ENCODE measurements around the gene SLC1A1.

SLC1A1 gene

DNA sequence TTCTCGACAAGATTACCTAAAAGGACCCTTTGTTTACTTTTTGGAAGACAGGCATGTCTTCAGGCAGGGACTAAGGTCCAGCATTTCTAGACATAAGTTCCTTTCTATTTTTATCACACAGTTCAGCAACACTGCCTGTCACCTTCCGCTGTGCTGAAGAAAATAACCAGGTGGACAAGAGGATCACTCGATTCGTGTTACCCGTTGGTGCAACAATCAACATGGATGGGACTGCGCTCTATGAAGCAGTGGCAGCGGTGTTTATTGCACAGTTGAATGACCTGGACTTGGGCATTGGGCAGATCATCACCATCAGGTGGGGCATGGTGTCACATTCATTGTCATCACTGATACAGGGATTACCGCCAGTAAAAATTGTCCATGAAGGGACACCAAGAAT, 86.2 kb downstream of the SLC1A1 start:
- Histone ChIP-seq H3K27ac (ENCODE audit: low read depth, low read length) (no peak overlapping the region), H3K9me3 (ENCODE audit: control insufficient read depth, insufficient read depth, low read length) (no peaks in the 10 kb centered on the region), H3K27me3 (ENCODE audit: control insufficient read depth, insufficient read depth, low read length) (no peaks in the 10 kb centered on the region), H3K4me1 (ENCODE audit: control insufficient read depth, insufficient read depth, low read length) (no peaks in the 10 kb centered on the region; the same call in 1 of the 2 replicates), H3K9ac (ENCODE audit: low read depth, low read length) (no peak overlapping the region), H3K4me3 (ENCODE audit: low read depth, low read length) (no peak overlapping the region), H3K36me3 (ENCODE audit: control insufficient read depth, insufficient read depth, low read length) (peaks cover 10% of the 10 kb centered on the region)

DNA sequence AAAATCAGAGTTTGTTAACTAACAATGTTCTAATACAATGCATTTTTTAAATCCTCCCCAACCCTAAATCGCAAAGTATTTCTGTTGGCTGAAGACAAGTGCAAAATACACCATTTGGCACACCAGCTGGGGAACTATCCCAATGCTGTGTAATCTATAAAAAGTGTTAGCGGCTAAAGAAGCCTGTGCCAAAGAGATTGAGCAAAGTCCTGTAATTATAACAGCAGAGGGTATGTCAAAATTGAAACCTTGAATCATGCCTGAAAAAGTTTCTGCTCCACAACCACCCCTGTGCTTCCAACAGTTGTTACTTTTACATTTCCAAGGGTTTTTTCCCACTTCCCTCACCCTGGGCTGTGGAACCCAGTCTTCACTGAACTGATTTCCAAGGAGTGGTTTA, 88.7 kb downstream of the SLC1A1 start:
- H3K4me3 ChIP-seq (ENCODE audit: low read depth, low read length): no peak overlapping the region
- H3K4me1 ChIP-seq (ENCODE audit: control insufficient read depth, insufficient read depth, low read length): no peaks in the 10 kb centered on the region; the same call in 1 of the 2 replicates
- H3K36me3 ChIP-seq (ENCODE audit: control insufficient read depth, insufficient read depth, low read length): peaks cover 10% of the 10 kb centered on the region
- no peak overlapping the region for H3K9ac ChIP-seq (ENCODE audit: low read depth, low read length)
- H3K27me3 ChIP-seq (ENCODE audit: control insufficient read depth, insufficient read depth, low read length): no peaks in the 10 kb centered on the region
- no peak overlapping the region for H3K27ac ChIP-seq (ENCODE audit: low read depth, low read length)
- H3K9me3 ChIP-seq (ENCODE audit: control insufficient read depth, insufficient read depth, low read length): no peaks in the 10 kb centered on the region

DNA sequence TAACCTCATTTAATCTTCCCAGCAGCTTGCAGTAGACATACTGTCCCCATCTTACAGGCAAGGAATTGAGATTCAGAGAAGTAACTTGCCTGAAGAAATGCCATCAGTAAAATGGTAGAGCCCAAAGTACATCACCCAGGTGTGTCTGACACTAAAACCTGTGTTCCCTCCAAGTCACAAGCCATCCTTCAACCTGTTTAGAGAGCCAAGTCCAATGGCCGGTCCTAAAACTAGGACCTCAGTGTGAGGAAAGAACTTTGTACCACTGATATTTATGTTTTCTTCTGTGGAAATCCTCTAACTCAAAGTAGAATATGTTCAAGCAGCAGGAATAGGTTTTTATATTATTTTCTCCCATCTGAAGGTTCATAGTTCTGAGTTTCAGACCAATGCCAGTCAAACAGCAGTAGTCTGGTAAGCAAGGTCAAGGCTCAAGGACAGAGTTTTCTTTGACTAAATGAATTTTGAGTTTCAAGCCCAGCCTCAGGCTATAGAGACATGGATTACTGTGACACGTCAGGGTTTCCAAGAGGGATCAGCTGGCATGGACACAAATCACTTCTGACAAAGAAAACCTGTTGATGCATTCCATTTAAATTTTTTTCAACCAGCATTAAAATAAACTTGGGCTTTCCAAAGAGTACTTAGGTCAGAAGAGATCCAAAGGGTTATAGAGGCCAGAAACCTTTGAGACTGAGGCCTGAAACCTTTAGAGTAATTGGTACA, 90.9 kb downstream of the SLC1A1 start:
- Histone ChIP-seq H3K9ac (ENCODE audit: low read depth, low read length) (no peak overlapping the region), H3K27me3 (ENCODE audit: control insufficient read depth, insufficient read depth, low read length) (no peaks in the 10 kb centered on the region), H3K4me3 (ENCODE audit: low read depth, low read length) (no peak overlapping the region), H3K9me3 (ENCODE audit: control insufficient read depth, insufficient read depth, low read length) (no peaks in the 10 kb centered on the region), H3K4me1 (ENCODE audit: control insufficient read depth, insufficient read depth, low read length) (no peaks in the 10 kb centered on the region), H3K27ac (ENCODE audit: low read depth, low read length) (no peak overlapping the region), H3K36me3 (ENCODE audit: control insufficient read depth, insufficient read depth, low read length) (peaks cover 9% of the 10 kb centered on the region)

DNA sequence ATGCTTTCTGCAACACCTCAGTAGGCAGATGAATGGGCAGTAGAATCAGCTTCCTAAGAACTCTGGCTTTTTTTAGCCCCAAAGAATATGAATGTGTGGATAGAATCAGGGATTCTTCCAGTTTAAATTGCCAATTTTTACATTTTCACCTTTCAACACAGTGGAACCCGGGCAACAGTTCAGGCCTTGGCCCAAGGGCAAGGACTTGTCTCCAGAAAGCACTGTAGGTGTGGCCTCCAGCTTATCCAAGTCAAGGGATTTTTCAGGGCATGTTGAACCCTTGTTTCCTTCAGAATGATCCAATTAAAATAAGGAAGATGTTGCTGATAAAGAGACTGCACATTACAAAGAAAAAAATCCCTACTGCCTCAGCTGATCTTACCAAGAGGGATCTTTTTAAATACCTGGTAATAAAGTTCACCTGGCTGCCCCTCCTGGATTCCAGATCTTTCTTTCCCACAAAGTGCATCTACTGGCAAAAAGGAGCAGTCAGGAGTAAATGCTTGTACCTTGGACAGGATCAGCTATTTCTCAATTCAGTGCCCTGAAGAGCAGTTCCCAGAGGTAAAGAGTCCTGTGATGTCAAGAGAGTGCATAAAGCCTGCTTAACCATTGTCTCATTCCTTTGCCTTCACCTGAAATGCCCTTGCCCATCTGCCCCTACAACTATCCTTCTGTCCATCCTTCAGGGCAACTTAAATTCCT, 91.7 kb downstream of the SLC1A1 start:
- no peaks in the 10 kb centered on the region for H3K27me3 ChIP-seq (ENCODE audit: control insufficient read depth, insufficient read depth, low read length)
- H3K9me3 ChIP-seq (ENCODE audit: control insufficient read depth, insufficient read depth, low read length): no peaks in the 10 kb centered on the region
- H3K4me3 ChIP-seq (ENCODE audit: low read depth, low read length): no peak overlapping the region
- H3K27ac ChIP-seq (ENCODE audit: low read depth, low read length): no peak overlapping the region
- H3K4me1 ChIP-seq (ENCODE audit: control insufficient read depth, insufficient read depth, low read length): no peaks in the 10 kb centered on the region
- H3K9ac ChIP-seq (ENCODE audit: low read depth, low read length): no peak overlapping the region
- H3K36me3 ChIP-seq (ENCODE audit: control insufficient read depth, insufficient read depth, low read length): 0 out of 2 replicates have a peak, but pooled peaks cover 2% of the 10 kb centered on the region

DNA sequence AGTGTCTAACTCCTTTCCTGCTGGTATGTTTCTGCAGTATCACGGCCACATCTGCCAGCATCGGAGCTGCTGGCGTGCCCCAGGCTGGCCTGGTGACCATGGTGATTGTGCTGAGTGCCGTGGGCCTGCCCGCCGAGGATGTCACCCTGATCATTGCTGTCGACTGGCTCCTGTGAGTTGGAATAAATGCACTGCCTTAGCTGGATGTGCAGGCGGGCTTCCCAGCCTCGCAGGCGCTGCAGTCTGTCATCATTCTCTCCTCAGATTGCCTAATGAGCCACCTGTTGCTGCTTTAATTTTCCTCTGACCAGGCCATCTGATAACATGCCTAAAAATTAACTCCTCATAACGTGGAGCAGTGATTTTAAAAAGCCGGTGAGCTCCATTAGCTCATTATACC, 92.7 kb downstream of the SLC1A1 start:
- H3K9ac ChIP-seq (ENCODE audit: low read depth, low read length): no peak overlapping the region
- no peak overlapping the region for H3K27ac ChIP-seq (ENCODE audit: low read depth, low read length)
- H3K36me3 ChIP-seq (ENCODE audit: control insufficient read depth, insufficient read depth, low read length): no peaks in the 10 kb centered on the region
- H3K27me3 ChIP-seq (ENCODE audit: control insufficient read depth, insufficient read depth, low read length): no peaks in the 10 kb centered on the region
- no peaks in the 10 kb centered on the region for H3K4me1 ChIP-seq (ENCODE audit: control insufficient read depth, insufficient read depth, low read length)
- no peaks in the 10 kb centered on the region for H3K9me3 ChIP-seq (ENCODE audit: control insufficient read depth, insufficient read depth, low read length)
- no peak overlapping the region for H3K4me3 ChIP-seq (ENCODE audit: low read depth, low read length)

DNA sequence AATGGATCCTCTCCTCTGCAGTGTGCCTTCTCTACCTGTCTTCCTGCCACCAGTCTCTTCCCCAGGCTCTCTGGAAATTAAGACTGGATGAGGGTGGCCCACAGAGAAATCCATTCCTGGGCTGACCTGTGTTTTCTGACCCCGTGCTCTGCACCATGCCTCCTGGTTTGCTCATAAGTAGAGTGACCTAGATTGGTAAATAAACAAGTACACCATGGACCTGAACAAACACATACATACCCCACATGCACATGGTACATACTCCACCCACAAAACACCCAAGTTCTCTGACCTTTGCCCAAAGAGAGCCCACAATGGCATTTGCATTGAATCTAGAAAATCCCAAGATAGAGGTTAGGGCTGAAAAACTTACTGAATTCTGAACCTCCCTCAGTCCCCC, 94.4 kb downstream of the SLC1A1 start:
- H3K27ac ChIP-seq (ENCODE audit: low read depth, low read length): no peak overlapping the region
- no peaks in the 10 kb centered on the region for H3K9me3 ChIP-seq (ENCODE audit: control insufficient read depth, insufficient read depth, low read length)
- H3K4me3 ChIP-seq (ENCODE audit: low read depth, low read length): no peak overlapping the region
- no peaks in the 10 kb centered on the region for H3K36me3 ChIP-seq (ENCODE audit: control insufficient read depth, insufficient read depth, low read length)
- no peaks in the 10 kb centered on the region for H3K4me1 ChIP-seq (ENCODE audit: control insufficient read depth, insufficient read depth, low read length)
- no peaks in the 10 kb centered on the region for H3K27me3 ChIP-seq (ENCODE audit: control insufficient read depth, insufficient read depth, low read length)
- H3K9ac ChIP-seq (ENCODE audit: low read depth, low read length): no peak overlapping the region

DNA sequence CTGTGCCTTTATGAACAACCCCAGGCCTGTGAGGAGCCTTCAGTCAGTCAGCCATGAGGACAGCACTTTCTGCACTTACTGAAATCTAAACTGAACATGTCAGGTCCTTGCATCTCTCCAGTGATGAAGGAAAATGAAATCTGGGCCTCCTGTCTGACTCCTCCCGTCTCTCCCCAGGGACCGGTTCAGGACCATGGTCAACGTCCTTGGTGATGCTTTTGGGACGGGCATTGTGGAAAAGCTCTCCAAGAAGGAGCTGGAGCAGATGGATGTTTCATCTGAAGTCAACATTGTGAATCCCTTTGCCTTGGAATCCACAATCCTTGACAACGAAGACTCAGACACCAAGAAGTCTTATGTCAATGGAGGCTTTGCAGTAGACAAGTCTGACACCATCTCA, 94.9 kb downstream of the SLC1A1 start:
- Histone ChIP-seq H3K27me3 (ENCODE audit: control insufficient read depth, insufficient read depth, low read length) (no peaks in the 10 kb centered on the region), H3K4me1 (ENCODE audit: control insufficient read depth, insufficient read depth, low read length) (no peaks in the 10 kb centered on the region), H3K27ac (ENCODE audit: low read depth, low read length) (no peak overlapping the region), H3K36me3 (ENCODE audit: control insufficient read depth, insufficient read depth, low read length) (no peaks in the 10 kb centered on the region), H3K9ac (ENCODE audit: low read depth, low read length) (no peak overlapping the region), H3K4me3 (ENCODE audit: low read depth, low read length) (no peak overlapping the region), H3K9me3 (ENCODE audit: control insufficient read depth, insufficient read depth, low read length) (no peaks in the 10 kb centered on the region)

DNA sequence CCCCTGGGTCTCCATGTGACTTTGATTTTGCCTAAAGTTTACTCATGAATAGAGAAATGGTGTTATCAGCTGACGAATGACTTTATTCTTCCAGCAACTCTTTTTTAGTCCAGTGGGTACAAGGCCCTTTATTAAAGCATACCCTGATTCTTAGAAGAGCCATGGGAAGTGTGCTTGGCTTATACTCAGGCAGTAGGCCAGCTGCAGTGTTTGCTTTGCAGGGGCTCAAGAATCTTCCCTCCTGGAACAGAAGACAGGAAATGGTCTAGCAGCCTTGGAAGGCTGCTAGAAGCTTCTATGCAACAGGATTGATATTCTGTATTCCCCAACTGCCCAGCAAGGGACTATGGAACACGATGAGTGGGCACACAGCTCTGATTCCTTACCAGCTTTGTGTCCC, 98.5 kb downstream of the SLC1A1 start:
- H3K4me1 ChIP-seq (ENCODE audit: control insufficient read depth, insufficient read depth, low read length): peaks cover 8% of the 10 kb centered on the region; the same call in 1 of the 2 replicates

DNA sequence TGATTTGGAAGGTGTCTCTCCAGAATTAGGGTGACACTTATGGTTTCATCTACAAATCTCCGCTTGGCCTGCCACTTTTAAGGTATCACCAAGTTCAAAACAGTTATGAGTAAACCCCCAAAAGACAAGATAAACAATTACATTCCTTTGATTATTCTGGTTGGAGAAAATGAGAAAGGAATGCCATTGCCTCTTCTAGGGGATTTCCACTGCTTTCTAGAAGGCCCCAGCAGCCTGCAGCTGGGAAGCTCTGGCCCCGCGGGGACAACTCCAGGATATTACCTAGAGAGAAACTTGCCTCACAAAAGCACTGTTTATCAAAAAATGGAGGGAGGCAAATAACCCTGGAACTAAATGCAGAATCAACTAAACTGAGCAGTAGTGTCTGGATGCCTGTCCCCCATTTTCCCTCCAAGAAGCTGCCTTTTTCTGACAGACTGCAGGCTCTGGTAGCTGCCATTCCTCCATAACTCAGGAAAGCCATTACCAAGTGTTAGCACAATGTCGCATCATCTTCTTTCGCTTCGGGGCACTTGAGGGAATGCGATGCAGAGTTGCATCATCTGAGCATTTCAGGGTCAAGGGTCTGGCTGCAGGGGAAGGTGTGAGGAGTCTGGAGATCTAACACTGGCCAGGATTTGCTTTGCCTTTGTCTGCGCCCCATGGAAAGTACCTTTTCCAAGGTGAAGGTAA, 100.3 kb downstream of the SLC1A1 start:
- no peaks in the 10 kb centered on the region for H3K27me3 ChIP-seq (ENCODE audit: control insufficient read depth, insufficient read depth, low read length)
- H3K27ac ChIP-seq (ENCODE audit: low read depth, low read length): peak overlapping the region; percentile 20
- no peaks in the 10 kb centered on the region for H3K9me3 ChIP-seq (ENCODE audit: control insufficient read depth, insufficient read depth, low read length)

More for the DNA sequence above, 98.5 kb downstream of the SLC1A1 start:
- Histone ChIP-seq H3K4me3 (ENCODE audit: low read depth, low read length) (no peak overlapping the region), H3K9me3 (ENCODE audit: control insufficient read depth, insufficient read depth, low read length) (no peaks in the 10 kb centered on the region), H3K36me3 (ENCODE audit: control insufficient read depth, insufficient read depth, low read length) (no peaks in the 10 kb centered on the region), H3K9ac (ENCODE audit: low read depth, low read length) (no peak overlapping the region), H3K27ac (ENCODE audit: low read depth, low read length) (no peak overlapping the region), H3K27me3 (ENCODE audit: control insufficient read depth, insufficient read depth, low read length) (no peaks in the 10 kb centered on the region)

DNA sequence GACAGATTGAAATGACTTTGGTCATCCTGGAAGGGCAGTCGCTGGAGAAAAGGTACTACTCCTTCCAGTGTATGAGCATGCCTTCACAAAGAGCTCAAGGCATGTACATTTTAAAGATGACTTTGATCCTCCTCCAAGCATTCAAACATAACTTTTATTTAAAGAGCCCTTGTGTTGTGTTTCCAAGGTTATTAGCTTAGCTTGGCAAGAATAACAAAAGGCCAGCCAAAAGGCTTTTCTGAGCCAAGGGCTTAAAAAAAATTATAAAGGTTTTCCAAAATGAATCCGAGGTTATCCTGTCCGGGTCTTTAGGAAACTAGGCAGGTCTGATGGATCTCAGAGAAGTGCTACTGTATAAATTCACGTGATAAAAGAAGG, 100.8 kb downstream of the SLC1A1 start:
- peaks cover 9% of the 10 kb centered on the region for H3K4me1 ChIP-seq (ENCODE audit: control insufficient read depth, insufficient read depth, low read length)
- H3K36me3 ChIP-seq (ENCODE audit: control insufficient read depth, insufficient read depth, low read length): no peaks in the 10 kb centered on the region
- H3K9ac ChIP-seq (ENCODE audit: low read depth, low read length): no peak overlapping the region
- no peak overlapping the region for H3K4me3 ChIP-seq (ENCODE audit: low read depth, low read length)
- no peaks in the 10 kb centered on the region for H3K9me3 ChIP-seq (ENCODE audit: control insufficient read depth, insufficient read depth, low read length)
- H3K27ac ChIP-seq (ENCODE audit: low read depth, low read length): no peak overlapping the region
- no peaks in the 10 kb centered on the region for H3K27me3 ChIP-seq (ENCODE audit: control insufficient read depth, insufficient read depth, low read length)

More for the DNA sequence above, 100.3 kb downstream of the SLC1A1 start:
- no peak overlapping the region for H3K4me3 ChIP-seq (ENCODE audit: low read depth, low read length)
- peaks cover 8% of the 10 kb centered on the region; the same call in 1 of the 2 replicates for H3K4me1 ChIP-seq (ENCODE audit: control insufficient read depth, insufficient read depth, low read length)
- H3K9ac ChIP-seq (ENCODE audit: low read depth, low read length): no peak overlapping the region
- H3K36me3 ChIP-seq (ENCODE audit: control insufficient read depth, insufficient read depth, low read length): no peaks in the 10 kb centered on the region

DNA sequence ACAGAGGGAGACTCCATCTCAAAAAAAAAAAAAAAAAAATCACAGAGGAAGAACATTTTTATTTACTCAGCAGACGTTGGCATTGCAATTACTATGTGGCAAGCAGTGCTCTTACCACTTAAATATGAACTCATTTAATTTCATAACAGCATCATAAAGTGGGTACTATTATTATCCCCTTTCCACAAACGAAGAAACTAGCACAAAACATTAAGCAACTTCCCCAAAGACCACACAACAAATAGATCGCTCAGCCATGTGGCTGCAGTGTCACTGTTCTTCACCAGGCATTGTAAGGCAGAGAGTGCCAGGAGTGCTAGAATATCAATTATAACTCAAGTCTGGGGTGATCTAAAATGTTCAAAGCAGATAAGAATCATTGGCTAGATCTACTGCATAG, 102.0 kb downstream of the SLC1A1 start:
- Histone ChIP-seq H3K27ac (ENCODE audit: low read depth, low read length) (no peak overlapping the region), H3K4me1 (ENCODE audit: control insufficient read depth, insufficient read depth, low read length) (peaks cover 17% of the 10 kb centered on the region)

More for the DNA sequence above, 102.0 kb downstream of the SLC1A1 start:
- H3K27me3 ChIP-seq (ENCODE audit: control insufficient read depth, insufficient read depth, low read length): no peaks in the 10 kb centered on the region
- H3K4me3 ChIP-seq (ENCODE audit: low read depth, low read length): no peak overlapping the region
- no peaks in the 10 kb centered on the region for H3K9me3 ChIP-seq (ENCODE audit: control insufficient read depth, insufficient read depth, low read length)
- no peaks in the 10 kb centered on the region for H3K36me3 ChIP-seq (ENCODE audit: control insufficient read depth, insufficient read depth, low read length)
- H3K9ac ChIP-seq (ENCODE audit: low read depth, low read length): no peak overlapping the region

Data from HUES48 (cell line).